GM18511 (cell line): ENCODE data around the gene SUSD2.
"Not testable (repeated sequence)": the region's sequence is repeated elsewhere in the genome, so short reads cannot be mapped to it uniquely, and the experiment has no call there.

ENCODE experiments used
- ATAC-seq: cut with Tn5 transposase; IDR thresholded peaks from one replicate; pipeline ENCODE4 v1.9.1; 2021; ENCODE audit warnings: mild to moderate bottlenecking, moderate library complexity; ENCODE audit not compliant: unreplicated experiment

The SUSD2 gene

GRCh38 chr22:24187731-24188644, 6.7 kb downstream of the SUSD2 start:
- ATAC-seq, result no peak

DNA sequence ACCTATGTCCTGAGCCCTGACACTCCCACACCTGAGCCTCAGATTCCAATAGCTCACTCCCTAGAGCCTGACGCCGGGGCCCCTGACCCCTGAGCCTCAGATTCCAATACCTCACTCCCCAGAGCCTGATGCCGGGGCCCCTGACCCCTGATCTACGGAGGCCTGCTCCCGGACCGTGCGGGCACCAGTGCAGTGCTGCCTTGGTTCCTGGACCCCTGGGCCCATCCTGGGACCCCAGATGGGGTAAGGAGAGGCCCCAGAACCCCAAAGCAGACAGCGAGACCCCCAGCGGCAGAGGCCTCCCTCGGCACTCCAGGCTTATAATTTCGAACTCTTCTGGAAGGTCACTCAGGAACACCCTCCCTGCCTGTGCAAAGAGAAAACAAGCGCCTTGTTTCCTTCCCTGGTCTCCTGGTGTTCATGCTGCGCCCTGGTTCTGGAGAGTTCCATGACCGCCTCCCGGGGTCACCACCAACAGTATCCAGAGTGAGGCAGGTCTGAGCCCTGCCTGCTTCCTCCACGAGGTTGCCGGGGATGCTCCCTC, 7.5 kb downstream of the SUSD2 start:
- ATAC-seq, result no peak

GRCh38 chr22:24189249-24190158, 8.2 kb downstream of the SUSD2 start:
- ATAC-seq, result no peak

- ATAC-seq, result no peak
Measured at GRCh38 chr22:24190159-24190540, 8.9 kb downstream of the SUSD2 start.

- no peak for ATAC-seq
Measured at GRCh38 chr22:24190596-24191208, 9.4 kb downstream of the SUSD2 start.

DNA sequence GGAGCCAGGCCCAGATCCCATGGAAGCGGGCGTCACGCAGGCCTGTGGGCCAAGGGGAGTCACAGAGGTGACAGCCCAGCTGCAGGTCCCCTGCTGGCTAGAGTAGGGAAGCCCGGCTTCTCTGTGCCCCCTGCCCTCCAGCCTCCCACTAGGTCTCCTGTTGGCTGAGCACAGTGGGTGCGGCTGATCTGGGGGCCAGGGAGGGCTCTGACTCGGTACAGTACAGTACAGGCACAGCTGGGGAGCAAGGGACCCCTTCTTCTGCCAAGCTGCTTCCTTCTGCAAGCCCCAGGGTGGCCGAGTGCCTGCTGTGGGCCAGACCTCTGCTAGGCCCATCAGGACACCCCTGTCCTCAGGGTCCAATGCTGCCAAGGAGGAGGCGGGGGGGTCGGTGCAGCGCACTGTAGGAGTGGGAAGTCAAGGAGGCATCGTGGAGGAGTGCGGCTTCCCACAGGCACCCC, 10.1 kb downstream of the SUSD2 start:
- no peak for ATAC-seq

- no peak for ATAC-seq
Measured at GRCh38 chr22:24191893-24192292, 10.6 kb downstream of the SUSD2 start.

GRCh38 chr22:24198682-24199052, 17.4 kb downstream of the SUSD2 start:
- ATAC-seq, result no peak

- no peak for ATAC-seq
Measured at GRCh38 chr22:24200619-24201212, 19.4 kb downstream of the SUSD2 start.

DNA sequence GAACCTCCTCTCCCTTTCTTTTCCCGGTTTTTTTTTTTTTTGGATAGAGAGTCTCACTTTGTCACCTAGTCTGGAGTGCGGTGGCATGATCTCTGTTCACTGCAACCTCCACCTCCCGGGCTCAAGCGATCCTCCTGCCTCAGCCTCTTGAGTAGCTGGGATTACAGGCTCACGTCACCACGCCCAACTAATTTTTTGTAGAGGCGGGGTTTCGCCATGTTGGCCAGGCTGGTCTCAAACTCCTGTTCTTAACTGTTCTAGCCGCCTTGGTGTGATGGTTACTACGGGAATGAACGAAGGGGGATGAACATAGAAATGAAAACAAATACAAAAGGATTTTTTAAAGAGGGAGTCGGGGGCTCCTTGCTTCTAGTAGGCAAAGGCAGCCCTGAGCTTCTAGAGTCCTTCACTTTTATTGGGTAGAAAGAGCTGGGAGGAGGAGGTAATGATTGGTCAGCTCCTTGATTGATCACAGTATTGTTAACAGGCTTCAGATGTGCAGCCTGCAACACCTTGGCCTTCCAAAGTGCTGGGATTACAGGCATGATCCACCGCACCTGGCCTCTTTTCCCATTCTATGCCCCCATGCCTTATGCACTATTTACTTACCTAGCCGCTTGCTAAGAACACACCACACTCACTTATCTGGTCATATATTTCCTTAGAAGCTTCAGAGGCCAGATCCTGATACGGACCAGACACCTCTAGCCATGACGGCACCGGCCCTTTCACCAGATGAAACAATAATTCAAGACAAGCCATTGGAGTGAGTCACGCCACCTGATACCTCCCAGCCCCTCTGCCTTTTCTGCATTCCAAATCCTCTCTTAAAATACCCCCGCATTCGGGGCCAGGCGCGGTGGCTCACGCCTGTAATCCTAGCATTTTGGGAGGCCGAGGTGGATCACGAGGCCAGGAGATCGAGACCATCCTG, 20.7 kb downstream of the SUSD2 start:
- ATAC-seq, result no peak

- not testable (repeated sequence) for ATAC-seq
Measured at GRCh38 chr22:24203856-24204255, 22.6 kb downstream of the SUSD2 start.

GRCh38 chr22:24205438-24206195, 24.3 kb downstream of the SUSD2 start:
- ATAC-seq, result no peak

DNA sequence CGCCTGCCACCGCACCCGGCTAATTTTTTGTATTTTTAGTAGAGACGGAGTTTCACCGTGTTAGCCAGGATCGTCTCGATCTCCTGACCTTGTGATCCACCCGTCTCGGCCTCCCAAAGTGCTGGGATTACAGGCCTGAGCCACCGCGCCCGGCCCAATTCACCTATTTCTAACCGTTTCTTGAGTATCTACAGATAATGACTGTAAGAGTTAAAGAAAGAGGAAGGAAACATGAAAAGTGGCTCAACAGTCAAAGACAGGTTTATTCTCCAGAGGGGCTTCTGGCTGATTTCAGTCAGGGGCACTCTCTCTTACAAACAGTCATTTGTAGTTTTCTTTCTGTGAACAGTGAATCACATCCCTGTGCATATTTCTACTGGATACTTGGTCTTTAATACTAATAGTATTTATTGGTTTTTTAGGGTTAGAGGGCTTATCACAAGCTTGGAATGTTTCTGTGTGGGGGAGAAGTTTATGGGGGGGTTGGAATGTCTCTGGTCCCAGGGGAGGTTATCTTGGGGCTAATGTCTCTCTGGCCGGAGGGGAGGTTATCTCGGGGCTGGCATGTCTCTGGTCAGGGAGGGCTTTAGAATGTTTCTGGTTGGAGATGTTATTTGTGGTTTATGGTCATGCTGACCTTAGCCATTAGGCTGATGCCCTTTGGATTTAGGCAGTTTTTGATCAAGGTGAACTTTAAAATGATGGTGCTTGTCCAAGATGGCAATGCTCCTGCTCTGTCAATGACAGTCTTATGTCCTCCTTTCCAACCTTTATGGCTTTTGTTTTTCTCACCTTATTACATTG, 25.4 kb downstream of the SUSD2 start:
- ATAC-seq, result not testable (repeated sequence)

DNA sequence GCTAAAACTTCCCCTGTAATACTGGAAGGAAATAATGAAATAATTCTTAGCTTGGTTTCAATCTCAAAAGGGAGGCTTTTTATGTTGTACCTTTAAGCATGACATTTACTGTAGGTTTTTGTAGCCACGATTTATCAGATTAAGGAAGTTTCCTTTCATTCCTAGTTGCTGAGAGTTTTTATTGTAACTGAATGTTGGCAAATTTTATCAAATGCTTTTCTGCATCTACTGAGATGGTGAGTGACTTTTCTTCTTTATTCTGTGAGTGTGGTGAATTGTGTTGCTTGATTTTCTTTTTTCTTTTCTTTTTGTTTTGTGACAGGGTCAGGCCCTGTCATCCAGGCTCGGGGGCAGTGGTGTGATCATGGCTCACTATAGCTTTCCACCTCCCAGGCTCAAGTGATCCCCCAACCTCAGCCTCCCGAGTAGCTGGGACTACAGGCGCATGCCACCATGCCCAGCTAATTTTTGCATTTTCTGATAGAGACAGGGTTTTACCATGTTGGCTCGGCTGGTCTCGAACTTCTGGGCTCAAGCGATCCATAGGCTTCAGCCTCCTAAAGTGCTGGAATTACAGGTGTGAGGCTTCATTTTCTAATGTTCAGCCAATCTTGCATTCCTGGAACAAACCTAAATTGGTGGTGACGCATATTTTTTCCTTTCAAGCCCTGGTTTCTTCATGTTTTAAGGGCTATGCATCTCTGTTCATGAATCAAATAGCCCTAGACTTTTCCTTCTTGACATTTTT, 26.2 kb downstream of the SUSD2 start:
- no peak for ATAC-seq

- ATAC-seq, result no peak
Measured at GRCh38 chr22:24208012-24208749, 26.9 kb downstream of the SUSD2 start.

DNA sequence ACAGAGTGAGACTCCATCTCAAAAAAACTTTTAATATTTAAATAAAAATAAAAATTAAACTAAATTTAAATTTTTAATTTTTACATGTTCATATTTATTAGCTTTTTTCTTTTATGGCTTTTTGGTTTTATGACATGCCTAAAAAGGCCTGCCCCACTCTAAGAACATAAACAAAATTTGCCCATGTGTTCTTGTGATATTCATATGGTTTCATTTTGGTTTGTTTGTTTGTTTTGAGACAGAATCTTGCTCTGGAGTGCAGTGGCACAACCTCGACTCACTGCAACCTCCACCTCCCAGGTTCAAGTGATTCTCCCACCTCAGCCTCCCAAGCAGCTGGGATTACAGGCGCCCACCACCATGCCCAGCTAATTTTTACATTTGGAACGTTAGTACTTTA, 27.7 kb downstream of the SUSD2 start:
- ATAC-seq, result no peak

DNA sequence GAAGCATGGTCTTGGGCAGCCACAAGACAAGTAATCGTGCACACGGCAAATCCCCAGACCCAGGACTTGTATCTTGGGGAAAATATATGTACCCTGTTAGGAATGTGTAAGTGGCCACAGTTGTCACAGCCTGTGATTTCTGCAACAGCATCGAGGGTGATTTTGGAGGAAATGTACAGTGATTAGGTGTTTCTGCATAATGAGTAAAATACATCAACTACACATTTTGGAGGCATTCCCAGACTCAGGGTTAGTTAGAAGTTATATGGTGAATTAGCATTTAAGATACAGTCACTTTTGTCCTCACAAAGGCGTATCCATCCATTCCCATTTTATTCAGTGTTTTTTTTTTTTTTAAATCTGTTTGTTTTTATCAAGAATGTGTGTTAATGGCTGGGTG, 28.4 kb downstream of the SUSD2 start:
- ATAC-seq, result no peak
